WTC11 (cell line): ENCODE results near the gene RAD18. TPM values are rescaled to one million over a fixed set of nuclear protein-coding genes. Genes with fewer than 3 reads are reported as not detected.

Experiments
- ATAC-seq: fragments of 200-7000 bp; cut with Tn5 transposase; 2 replicates; pipeline ENCODE4 v1.10.0; 2021; ENCODE audit warnings: mild to moderate bottlenecking, moderate library complexity
- CTCF ChIA-PET: fragments of 300-600 bp; sonication (Branson Sonifier 250); formaldehyde crosslinking; loops from one replicate; lab custom pipeline; 2021; ENCODE audit warnings: antibody characterized with exemption; lab: Charles Lee
- POLR2A ChIA-PET: fragments of 350-600 bp; sonication (Branson Sonifier 250); formaldehyde crosslinking; loops from one replicate; lab custom pipeline; 2021; ENCODE audit warnings: antibody characterized with exemption; lab: Charles Lee
- DNase-seq: peaks from one replicate; pipeline ENCODE4 v3.0.0; 2021; ENCODE audit warnings: low spot score
- H3K27ac Mint-ChIP-seq: 2 replicates; pipeline ENCODE4 v1.8.0; 2021; ENCODE audit warnings: mixed read lengths
- H3K27me3 Mint-ChIP-seq: 2 replicates; pipeline ENCODE4 v1.8.0; 2021; ENCODE audit warnings: low read depth, mild to moderate bottlenecking, moderate library complexity, mixed read lengths
- H3K36me3 Mint-ChIP-seq: 2 replicates; pipeline ENCODE4 v1.8.0; 2021; ENCODE audit warnings: mixed read lengths
- H3K4me1 Mint-ChIP-seq: 2 replicates; pipeline ENCODE4 v1.8.0; 2022; ENCODE audit warnings: mixed read lengths
- H3K4me3 Mint-ChIP-seq: 2 replicates; pipeline ENCODE4 v1.8.0; 2021; ENCODE audit warnings: mild to moderate bottlenecking, moderate library complexity, mixed read lengths
- H3K9me3 Mint-ChIP-seq: 2 replicates; pipeline ENCODE4 v1.8.0; 2021; ENCODE audit warnings: mixed read lengths
- ARID4B ChIP-seq: sonication (generic); formaldehyde crosslinking; IDR thresholded peaks from 2 replicates; pipeline ENCODE4 v1.8.0; 2023; ENCODE audit warnings: missing genetic modification reagents, mild to moderate bottlenecking, borderline replicate concordance
- ATF1 ChIP-seq: sonication (generic); formaldehyde crosslinking; IDR thresholded peaks from 2 replicates; pipeline ENCODE4 v1.8.1; 2023; ENCODE audit warnings: mild to moderate bottlenecking, moderate library complexity, missing genetic modification reagents
- ATF6 ChIP-seq: sonication (generic); formaldehyde crosslinking; IDR thresholded peaks from 2 replicates; pipeline ENCODE4 v1.8.1; 2023; ENCODE audit warnings: mild to moderate bottlenecking, missing genetic modification reagents
- CDX4 ChIP-seq: fragments of 250-450 bp; sonication (Bioruptor Pico); IDR thresholded peaks from 2 replicates; pipeline ENCODE4 v1.9.0; 2021; ENCODE audit warnings: moderate library complexity, mild to moderate bottlenecking, inconsistent platforms, borderline replicate concordance
- E2F5 ChIP-seq: sonication (generic); formaldehyde crosslinking; IDR thresholded peaks from 2 replicates; pipeline ENCODE4 v1.8.1; 2022; ENCODE audit warnings: mild to moderate bottlenecking, moderate library complexity, missing genetic modification reagents
- ELF4 ChIP-seq: sonication (generic); formaldehyde crosslinking; IDR thresholded peaks from 2 replicates; pipeline ENCODE4 v1.8.1; 2022; ENCODE audit warnings: low read depth, mild to moderate bottlenecking, moderate library complexity, missing genetic modification reagents
- ESRRA ChIP-seq: sonication (generic); formaldehyde crosslinking; IDR thresholded peaks from 2 replicates; pipeline ENCODE4 v1.8.1; 2022; ENCODE audit warnings: mild to moderate bottlenecking, missing genetic modification reagents, borderline replicate concordance
- KAT7 ChIP-seq: sonication (generic); formaldehyde crosslinking; IDR thresholded peaks from 2 replicates; pipeline ENCODE4 v1.8.1; 2023; ENCODE audit warnings: missing genetic modification reagents, mild to moderate bottlenecking, borderline replicate concordance
- NFE2L1 ChIP-seq: sonication (generic); formaldehyde crosslinking; IDR thresholded peaks from 2 replicates; pipeline ENCODE4 v1.8.1; 2023; ENCODE audit warnings: missing genetic modification reagents
- NFYB ChIP-seq: sonication (generic); formaldehyde crosslinking; conservative IDR thresholded peaks from 2 replicates; pipeline ENCODE4 v1.8.0; 2022; ENCODE audit warnings: low read depth, missing genetic modification reagents
- NR3C1 ChIP-seq: sonication (generic); formaldehyde crosslinking; conservative IDR thresholded peaks from 2 replicates; pipeline ENCODE4 v1.8.1; 2023; ENCODE audit warnings: low read depth, mild to moderate bottlenecking, missing genetic modification reagents
- PREB ChIP-seq: sonication (generic); formaldehyde crosslinking; IDR thresholded peaks from 2 replicates; pipeline ENCODE4 v1.8.1; 2022; ENCODE audit warnings: mild to moderate bottlenecking, missing genetic modification reagents, moderate library complexity, borderline replicate concordance
- SMAD4 ChIP-seq: sonication (generic); formaldehyde crosslinking; IDR thresholded peaks from 2 replicates; pipeline ENCODE4 v1.8.0; 2022; ENCODE audit warnings: mild to moderate bottlenecking, missing genetic modification reagents
- TCF7 ChIP-seq: sonication (generic); formaldehyde crosslinking; IDR thresholded peaks from 2 replicates; pipeline ENCODE4 v1.8.0; 2022; ENCODE audit warnings: mild to moderate bottlenecking, low read depth, missing genetic modification reagents, moderate library complexity
- TEAD1 ChIP-seq: sonication (generic); formaldehyde crosslinking; IDR thresholded peaks from 2 replicates; pipeline ENCODE4 v1.8.0; 2022; ENCODE audit warnings: mild to moderate bottlenecking, missing genetic modification reagents
- ZBTB43 ChIP-seq: sonication (generic); formaldehyde crosslinking; IDR thresholded peaks from 2 replicates; pipeline ENCODE4 v1.8.1; 2023; ENCODE audit warnings: mild to moderate bottlenecking, missing genetic modification reagents
- ZMAT4 ChIP-seq: fragments of 250-450 bp; sonication (Bioruptor Pico); IDR thresholded peaks from 2 replicates; pipeline ENCODE4 v1.9.0; 2021; ENCODE audit warnings: mild to moderate bottlenecking
- total RNA-seq: library from RNA; stranded (reverse); gene quantifications from 3 replicates; pipeline ENCODE4 v1.2.3, GENCODE V29; 2021

Gene RAD18
- total RNA-seq, 1 experiment from 2014 or later: 24.4 TPM

- TF ChIP-seq ZBTB43 (CRISPR knock-in tag) (no peak), SMAD4 (no peak), ZMAT4 (CRISPR knock-in tag) (no peak), ESRRA (CRISPR knock-in tag) (no peak), PREB (no peak)
Measured at GRCh38 chr3:8867646-8868045, 95.6 kb downstream of the RAD18 start (continued).

GRCh38 chr3:8865697-8866096, 97.6 kb downstream of the RAD18 start:
- H3K27ac Mint-ChIP-seq: no peak overlapping the region
- DNase-seq: no peak
- H3K36me3 Mint-ChIP-seq: no peaks in the 10 kb centered on the region
- no peak for ATAC-seq
- no peak for TF ChIP-seq TEAD1 (CRISPR knock-in tag)
- TF ChIP-seq NR3C1 (CRISPR knock-in tag): no peak
- TF ChIP-seq CDX4 (CRISPR knock-in tag): no peak
- TF ChIP-seq ELF4 (CRISPR knock-in tag): no peak
- TF ChIP-seq ARID4B: no peak
- TF ChIP-seq NFE2L1 (CRISPR knock-in tag): no peak
- no peak for TF ChIP-seq ATF1 (CRISPR knock-in tag)
- no peak for TF ChIP-seq ZMAT4 (CRISPR knock-in tag)
- no peak for TF ChIP-seq TCF7 (CRISPR knock-in tag)
- no peak for TF ChIP-seq E2F5 (CRISPR knock-in tag)
- TF ChIP-seq NFYB (CRISPR knock-in tag): no peak
- no peak for TF ChIP-seq KAT7
- no peak for TF ChIP-seq ATF6 (CRISPR knock-in tag)
- no peak overlapping the region for H3K4me3 Mint-ChIP-seq
- H3K27me3 Mint-ChIP-seq: no peaks in the 10 kb centered on the region
- ChIA-PET POLR2A (no interaction called here), CTCF (no interaction called here)
- peaks cover 8% of the 10 kb centered on the region for H3K4me1 Mint-ChIP-seq
- H3K9me3 Mint-ChIP-seq: peaks cover under 1% of the 10 kb centered on the region
